SIG-M5 treated with dmso at 0.1 percent for 504 hours (cell line): ENCODE measurements around the gene IDUA.

Experiments
- DNase-seq: peaks from one replicate; lab custom pipeline; 2025; ENCODE audit not compliant: unreplicated experiment; lab: John Stamatoyannopoulos, UW

Gene IDUA

DNA sequence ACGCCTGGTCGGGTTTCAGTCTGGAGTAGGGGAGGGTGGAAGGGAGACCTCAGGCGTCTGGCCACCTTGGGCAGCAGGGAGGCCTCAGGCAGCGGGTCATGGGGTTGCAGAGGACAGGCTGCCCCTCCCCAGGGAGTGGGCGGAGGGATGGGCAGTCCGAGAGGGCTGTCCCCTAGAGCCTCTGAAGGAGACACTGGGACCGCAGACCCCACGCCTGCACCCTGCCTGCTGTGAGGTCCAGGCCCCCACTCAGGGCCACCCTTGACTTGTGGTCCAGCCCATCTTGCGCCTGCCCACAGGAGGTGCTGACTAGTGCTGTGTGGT lies 41.0 kb downstream of the IDUA start:
- no peak for DNase-seq

DNA sequence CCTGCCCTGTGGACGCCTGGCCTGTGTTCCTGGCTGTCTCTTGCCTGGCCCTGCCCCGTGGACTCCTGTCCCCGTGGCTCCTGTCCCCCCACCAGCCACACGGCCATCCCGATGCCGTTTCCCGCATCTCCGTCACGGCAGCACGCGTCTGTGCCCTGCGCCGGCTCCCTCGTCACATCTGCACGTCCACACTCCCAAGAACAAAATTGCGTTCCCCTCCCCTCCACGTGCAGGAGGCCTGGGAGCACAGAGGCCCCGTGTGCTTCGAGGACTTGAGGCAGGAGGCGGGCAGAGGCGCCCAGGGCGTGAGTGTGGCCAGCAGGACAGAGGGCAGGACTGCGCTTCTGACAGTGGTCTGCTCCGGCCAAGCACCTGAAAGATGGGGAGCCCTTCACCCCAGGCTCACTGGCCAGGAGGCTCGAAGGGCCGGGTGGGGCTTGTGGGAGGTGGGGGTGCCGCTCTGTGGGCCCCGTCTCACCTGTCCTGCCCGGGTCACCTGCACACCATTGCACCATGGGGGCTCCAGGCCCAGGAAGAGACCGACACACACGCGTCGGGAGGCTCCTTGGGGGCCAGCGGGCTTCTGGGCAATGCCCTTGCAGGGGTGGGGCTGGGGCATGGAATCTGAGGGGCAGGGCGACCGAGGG lies 41.9 kb downstream of the IDUA start:
- DNase-seq: no peak

DNA sequence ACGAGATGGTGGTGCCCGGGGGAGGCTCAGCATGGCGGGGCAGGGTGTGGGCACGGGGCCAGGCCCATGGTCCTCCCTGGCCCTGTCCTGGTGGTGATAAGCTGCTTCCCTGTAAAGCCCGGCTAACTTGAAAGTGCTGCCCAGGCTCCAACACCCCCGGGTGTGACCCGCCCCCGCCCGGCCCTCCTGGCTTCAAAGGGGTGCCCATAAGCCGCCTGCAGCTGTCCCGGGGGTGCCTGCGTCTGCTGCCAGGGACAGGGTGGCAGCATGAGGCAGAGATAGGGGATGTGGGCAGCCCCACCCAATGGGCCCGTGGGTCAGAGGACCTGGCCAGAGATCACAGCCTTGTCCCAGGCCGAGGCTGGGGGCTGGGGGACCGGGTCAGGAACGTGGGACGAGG lies 42.7 kb downstream of the IDUA start:
- no peak for DNase-seq

DNA sequence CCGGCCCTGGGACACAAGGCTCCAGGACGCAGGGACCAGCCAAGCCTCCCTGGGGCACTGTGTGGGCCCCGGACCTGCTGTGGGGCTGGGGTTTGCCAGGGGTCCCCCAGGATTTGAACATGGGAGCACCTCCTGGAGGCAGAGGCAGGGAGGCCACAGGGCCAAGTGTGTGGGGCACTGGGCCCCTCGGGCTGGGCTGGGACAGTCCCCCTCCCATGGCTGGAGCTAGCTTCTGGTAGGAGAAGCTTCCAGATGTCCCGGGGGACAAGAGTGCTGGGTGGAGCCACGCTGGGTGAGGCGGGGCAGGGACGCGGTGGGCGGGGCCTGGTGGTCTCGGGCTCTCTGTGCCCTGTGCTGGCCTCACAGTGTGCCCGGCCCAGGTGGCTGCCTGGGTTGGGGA lies 43.2 kb downstream of the IDUA start:
- DNase-seq: no peak

DNA sequence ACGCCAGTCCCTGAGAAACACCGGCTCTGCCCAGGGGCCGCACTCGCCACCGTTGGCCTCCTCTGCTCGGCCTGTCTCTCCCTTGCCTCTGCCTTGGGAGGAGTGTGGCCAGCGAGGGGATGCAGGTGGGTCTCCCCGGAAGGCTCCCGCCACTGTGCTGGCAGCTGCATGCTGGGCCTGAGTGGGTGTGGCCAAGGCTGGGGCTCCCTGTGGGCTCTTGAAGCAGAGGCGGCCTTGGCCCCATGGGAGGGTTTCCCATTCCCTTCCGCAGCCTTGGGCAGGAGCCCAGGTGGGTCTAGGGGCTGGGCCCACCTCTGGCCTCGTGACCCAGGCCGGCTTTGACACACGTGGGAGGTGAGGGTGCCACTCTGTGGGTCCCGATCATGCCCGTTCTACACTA lies 43.7 kb downstream of the IDUA start:
- DNase-seq: no peak

DNA sequence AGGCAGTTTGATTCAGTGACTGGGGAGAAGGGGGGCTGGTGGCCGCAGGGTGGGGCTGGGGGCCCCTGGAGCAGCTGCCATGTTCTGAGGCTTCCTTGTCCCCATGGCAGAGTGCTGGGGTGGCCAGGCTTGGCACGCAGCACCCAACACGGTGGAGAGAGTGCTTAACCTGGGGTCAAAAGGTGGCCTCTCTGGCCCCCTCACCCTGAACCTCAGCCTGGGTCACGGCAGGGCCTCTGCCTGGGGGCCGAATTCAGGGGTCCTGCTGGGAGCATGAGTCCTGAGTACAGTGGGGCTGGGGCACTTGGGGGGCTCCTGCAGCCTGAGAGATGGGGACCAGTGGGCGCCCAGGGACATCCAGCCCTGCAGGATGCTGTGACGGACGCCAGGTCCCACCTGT lies 44.5 kb downstream of the IDUA start:
- no peak for DNase-seq

DNA sequence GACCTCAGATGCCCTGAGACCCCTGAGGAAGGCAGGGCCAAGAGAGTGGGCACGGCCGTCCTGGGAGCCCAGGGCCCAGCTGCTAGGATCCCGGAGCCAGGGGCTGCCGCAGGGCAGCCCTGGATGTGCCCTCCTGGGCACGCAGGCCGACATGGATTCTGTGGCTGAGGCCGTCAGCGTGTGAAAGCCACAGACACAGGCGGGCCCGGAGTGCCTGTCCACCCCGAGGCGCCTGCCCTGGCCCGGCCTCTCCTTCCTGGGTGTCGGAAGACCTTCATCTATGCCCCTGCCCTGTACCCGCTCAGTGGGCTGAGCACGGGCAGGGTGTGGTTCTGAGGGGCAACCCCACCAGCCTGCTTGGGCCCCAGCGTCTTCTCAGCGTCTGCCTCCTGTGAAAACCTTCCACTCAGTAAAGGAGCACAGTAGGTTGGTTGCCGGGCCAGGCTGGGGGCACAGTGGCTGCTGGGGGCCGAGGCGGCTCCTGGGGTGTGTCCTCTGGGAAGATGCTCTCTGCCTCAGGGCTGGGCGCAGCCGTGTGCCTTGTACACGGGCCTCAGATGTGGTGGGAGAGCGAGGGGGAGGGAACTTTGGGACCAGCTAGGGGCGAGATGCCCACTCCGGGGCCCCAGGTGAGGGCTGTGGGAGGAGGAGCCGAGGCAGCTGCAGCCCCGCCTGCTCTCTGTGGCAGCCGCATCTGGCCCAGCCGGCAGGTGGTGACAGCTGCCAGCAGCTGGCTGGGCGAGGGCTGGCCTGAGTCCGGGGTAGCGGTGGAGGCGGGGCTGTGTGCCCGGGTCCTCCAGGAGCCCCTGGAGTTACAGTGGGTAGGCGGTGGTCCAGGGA lies 45.3 kb downstream of the IDUA start:
- no peak for DNase-seq

DNA sequence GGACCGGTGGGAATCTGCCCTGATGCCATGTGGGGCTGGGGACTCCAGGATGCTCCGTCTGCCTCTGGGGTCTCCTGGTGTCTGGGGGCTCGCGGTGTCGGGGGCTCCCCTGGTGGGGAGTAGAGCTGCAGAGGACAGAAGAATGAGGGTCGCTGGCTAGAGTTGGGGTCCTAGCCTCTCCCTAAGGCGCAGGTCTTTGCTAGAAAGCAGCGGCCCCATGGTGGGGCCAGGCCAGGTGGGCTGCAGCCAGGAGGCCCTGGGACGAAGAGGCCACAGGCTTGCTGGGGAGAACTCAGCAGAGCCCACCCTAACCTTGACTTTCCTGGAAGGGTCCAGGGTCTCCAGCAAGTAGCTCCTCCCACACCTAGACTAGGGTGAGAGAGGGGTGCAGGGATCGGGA lies 46.0 kb downstream of the IDUA start:
- DNase-seq: no peak

DNA sequence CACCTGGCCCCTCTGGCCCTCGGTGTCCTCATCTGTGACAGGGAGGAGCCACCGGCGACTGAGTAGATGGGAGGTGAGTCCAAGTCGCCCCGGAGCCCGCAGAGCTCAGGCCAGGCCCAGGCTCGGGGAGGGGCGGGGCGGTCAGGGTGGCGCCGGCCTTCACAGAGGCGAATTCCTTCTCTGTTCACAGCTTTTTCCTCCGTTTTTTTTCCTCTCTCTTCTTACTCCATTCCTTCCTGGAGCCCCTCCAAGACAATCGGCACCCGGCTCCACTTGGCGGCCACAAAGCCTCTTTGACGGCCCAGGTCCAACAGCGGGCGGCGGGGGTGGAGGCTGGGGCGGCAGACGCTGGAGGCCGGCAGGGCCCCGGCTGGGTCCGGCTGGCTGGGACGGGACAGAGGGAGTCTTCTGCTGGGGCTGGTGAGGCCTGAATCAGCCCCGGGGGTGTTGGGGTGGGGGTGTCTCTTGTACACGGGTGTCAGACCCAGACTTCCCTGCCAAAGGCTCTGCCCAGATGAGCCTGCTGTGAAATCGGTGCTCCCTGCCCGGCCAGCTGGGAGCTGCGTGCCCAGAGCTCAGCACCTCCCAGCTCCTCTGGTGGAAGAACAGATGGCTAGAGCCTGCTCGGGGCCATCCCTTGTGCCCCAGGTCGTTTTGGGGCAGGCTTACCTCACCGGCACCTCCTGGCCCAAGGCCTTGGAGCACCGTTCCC lies 47.2 kb downstream of the IDUA start:
- no peak for DNase-seq

DNA sequence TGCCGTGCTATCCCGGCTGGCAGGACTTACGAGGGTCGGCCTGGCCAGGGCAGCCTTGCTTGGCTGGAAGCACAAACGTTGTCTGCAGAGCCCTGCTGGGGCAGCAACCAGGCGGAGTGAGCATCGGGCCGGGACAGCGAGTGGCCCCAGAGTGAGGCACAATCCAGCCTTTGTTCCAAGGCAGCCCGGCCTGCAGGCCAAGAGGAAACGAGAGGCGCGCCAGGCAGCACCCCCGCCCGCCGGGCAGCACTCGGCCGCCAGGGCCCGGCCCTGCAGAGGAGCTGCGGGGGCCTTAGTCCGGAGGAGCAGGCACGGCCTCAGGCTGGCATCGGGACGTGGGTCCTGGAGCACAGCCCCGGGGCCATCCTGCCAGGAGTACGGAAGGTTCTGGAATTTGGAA lies 48.7 kb downstream of the IDUA start:
- DNase-seq: no peak

DNA sequence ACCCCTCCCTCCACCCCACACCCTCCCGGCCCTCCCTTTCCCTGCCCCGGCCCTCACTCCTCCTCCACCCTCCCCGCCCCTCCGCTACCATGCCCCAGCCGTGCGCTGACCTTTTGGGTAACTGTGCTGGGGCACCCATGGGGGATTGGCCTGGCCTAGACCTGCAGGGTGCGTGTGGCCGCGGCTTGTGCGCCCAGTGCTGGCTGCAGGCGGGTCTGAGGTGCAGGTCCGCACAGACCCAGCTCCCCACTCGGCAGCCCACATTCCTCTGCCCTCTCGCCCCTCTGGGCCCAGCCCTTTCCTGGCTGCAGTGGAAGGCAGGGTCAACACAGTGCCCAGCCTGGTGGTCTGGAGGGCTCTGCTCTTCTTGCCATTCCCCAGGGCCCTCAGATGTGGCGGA lies 49.3 kb downstream of the IDUA start:
- DNase-seq: no peak

DNA sequence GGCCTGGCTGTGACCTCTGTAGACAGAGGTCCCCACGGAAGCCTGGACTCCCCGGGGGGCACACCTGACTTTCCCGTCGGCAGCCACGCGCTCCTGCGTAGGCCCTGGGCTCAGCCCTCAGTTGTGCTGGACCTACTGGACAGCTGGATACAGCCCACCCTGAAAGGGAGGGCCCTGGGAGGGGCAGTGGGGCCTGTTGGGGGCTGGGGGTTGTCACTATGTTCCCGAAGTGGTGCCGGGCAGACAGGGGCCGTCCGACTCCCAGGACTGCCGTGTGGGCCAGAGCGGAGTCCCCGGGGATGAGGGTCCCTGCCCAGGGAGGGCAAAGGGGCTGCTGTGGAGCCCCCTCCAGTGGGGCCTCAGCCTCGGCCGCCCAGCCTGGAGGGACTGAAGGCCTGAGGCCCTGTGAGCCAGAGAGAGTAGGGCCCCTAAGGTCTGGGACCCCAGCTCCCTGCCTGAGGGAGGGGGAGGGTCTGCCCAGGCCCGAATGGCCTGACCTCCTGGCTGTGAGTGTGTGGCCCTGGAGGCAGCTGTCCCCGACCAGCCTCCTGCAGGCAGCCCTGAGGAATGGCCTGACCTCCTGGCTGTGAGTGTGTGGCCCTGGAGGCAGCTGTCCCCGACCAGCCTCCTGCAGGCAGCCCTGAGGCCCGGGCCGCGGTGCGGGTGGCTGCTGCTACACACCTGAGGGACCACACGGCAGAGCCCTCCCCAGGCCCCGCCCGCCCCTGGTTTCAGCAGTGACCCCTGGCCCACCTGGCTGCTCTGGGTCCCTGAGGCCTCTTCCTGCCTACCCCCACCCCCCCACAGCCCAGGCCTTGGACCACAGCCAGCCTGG lies 50.3 kb downstream of the IDUA start:
- DNase-seq: no peak

DNA sequence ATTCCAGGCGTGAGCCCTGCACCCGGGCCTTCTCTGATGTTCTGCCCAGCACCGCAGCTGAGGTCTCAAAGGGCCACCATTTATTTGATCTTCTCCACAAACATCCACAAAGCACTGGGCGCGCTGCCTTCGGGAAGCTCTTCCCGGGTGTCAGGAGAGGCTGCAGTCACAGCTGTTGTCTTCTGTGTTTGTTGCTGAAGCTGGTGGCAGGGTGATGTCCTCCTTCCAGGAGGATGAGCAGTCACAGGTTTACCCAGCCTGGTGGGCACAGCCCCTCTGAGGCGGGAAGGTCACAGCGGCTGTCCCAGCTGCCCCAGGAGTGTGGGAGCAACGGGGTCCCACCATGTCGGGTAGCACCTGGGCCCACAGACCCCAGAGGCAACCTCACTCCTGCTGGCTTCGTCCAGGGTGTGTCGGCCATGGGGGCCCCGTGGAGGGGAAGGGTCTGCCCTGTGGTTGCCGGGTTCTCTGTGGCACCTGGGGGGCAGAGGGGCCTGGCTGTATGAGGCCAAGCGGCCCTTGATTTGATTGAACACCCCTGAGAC lies 52.2 kb downstream of the IDUA start:
- DNase-seq: no peak

DNA sequence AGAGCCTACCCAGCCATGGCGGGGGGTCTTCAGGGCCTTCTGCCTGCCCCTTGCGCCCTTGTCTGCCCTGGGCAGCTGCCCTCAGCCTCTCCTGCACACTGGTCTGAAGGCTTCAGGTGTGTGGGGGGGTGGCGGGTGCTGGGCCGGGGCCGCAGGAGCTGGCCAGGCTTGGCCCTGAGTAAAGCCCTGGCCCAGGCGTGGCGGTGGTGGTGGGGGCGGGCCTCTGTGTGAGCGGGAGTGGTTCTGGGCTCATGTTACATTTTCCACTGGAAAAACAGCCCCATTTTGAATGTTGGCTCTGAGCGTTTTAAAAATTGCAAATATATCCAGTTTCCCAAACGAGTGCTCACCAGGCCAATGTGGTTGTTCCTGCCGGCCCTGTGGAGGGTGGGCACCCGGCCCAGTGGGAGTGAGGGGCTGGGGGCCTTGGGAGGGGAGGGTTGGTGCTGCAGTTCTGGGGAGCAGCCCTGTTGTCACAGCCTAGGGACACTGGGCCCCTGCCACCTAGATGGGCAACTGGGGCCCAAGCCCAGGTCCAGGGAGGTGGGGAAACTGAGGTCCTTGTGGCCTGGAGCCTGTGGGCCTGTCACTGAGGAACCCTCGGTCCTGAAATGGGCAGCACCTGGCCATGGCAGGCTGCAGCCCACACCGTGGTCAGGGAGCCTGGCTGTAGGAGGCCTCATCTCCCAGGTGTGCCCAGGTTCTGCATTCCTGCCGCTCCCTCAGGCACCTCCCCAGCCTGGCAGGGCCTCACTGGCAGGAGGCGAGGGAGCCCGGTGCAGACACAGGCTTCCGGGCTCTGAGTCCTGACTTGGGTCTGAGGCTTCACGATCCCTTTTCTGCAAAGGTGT lies 52.9 kb downstream of the IDUA start:
- DNase-seq: no peak

DNA sequence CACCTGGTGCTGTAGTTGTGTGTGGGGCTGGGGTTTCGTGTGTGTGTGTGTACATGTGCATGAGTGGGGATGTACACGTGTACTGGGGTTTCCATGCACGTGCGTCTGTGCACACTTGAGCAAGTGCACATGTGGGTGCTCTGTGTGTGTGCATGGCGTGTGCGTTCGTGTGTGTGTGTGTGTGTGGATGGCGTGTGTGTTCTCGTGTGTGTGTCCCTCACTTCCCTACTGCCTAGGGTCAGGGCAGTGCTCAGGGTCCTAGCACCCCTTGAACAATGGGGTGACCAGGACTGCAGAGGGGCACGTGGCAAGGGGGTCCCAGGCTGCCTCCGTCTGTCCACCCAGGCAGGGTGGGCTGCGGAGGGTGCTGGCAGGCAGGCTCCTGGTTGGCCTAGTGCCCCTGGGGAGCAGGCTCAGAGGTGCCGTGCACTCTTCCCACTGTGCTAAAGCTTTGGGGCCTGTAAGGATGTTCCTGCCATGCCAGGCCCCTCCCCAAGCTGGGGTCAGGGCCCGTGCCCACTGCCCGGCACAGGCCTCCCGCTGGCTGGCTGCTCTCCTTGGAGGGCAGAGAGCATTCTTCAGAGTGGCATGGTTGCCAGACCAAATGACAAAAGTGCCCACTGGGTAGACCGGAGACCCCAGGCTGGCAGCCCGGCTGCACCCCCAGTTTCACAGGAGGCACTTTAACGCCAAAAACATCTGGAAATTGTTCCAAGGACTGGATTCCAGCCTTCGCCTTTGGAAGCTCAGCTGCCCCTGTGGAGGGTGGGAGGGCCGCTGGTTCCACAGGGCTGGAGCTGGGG lies 53.7 kb downstream of the IDUA start:
- DNase-seq: no peak

DNA sequence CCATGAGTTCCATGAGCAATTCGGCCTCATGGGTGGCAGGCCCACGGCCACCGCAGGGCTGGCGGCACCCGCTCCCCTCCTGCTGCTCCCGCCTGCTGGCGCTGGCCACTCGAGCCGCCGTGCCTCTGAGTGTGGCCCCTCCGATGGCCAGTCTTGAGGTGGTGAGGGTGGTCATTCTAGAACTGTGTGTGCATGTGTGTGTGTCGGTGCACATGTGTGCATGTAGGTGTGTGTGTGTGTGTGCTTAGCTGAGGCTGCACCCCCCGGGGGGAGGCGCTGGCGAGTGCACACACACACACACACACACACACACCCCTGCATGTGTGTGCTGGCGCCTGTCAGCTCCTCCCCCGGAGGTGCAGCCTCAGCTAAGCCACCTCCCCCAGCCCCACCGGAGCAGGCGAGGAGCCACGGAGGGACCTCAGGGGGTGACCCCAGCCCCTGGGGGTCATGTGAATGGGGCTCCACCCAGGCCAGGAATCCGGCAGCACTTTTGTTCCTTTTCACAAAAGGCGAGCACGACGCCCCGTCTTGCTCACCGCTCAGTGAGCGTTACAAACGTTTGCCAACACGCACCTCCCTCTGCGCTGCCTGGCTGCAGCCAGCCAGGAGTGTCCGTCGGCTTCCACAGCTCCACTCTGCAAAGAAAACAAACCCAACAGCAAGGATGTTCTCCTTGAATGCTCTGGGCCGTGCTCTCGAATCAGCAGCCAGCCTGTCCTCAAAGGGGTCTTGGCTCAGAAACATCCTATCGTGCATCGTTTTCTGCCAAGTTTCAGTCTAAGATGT lies 54.5 kb downstream of the IDUA start:
- DNase-seq: no peak

DNA sequence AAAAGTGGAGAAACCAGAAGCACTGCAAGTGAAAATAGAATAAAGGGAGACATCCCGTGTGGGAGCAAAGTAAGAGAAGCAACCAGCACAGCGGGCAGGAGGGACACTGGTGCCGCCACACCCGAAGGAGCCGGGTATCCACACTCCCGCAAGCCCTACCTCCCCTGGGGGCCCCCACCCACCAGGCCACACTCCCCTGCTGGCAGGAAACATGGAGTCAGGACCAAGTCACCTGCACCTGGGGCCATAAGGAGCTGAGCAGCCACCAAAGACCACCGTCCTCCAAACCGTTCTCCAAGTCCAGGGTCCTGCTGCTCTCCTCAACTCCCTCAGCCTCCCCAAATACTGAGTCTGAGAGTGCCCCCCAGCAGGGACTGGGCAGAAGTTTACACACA lies 55.1 kb downstream of the IDUA start:
- DNase-seq: no peak

DNA sequence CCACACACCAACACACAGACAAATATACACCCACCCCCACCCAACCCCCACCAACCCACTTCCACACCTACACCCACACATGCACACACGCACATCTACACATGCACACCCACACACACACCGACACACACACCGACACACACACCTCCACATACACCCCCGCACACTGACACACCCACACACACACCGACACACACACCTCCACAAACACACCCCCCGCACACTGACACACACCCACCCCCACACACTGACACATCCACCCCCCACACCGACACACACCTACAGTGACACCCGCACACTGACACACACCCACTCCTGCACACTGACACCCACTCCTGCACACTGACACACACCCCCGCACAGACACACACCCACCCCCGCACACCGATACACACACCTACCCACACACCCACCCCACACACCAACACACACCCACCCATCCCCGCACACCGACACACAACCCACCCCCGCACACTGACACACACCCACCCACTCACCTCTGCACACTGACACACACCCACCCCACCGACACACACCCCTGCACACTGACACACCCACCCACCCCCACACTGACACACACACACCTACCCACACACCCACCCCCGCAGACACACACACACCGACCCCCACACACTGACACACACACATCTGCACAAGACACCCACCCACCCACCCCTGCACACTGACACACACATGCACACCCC lies 55.7 kb downstream of the IDUA start:
- DNase-seq: no peak
